Progenitor cell of endocrine pancreas (in vitro differentiated cells): ENCODE measurements around the gene ONECUT2. TPM values are rescaled to one million over a fixed set of nuclear protein-coding genes. Genes with fewer than 3 reads are reported as not detected.

Experiments used
- DNase-seq: peaks from one replicate; pipeline ENCODE4 v3.0.0; 2021; ENCODE audit warnings: low spot score; ENCODE audit not compliant: unreplicated experiment
- H3K27ac Mint-ChIP-seq: 2 replicates; pipeline ENCODE4 v1.8.0; 2021; ENCODE audit warnings: mild to moderate bottlenecking, moderate library complexity, mixed read lengths
- H3K27me3 Mint-ChIP-seq: 2 replicates; pipeline ENCODE4 v1.8.0; 2021; ENCODE audit warnings: mixed read lengths
- H3K36me3 Mint-ChIP-seq: 2 replicates; pipeline ENCODE4 v1.8.0; 2022; ENCODE audit warnings: mixed read lengths; ENCODE audit not compliant: insufficient read depth
- H3K4me1 Mint-ChIP-seq: 2 replicates; pipeline ENCODE4 v1.8.0; 2021; ENCODE audit warnings: low read depth, mixed read lengths
- H3K4me3 Mint-ChIP-seq: 2 replicates; pipeline ENCODE4 v1.8.0; 2021; ENCODE audit warnings: low read depth, mild to moderate bottlenecking, moderate library complexity, mixed read lengths
- H3K9me3 Mint-ChIP-seq: 2 replicates; pipeline ENCODE4 v1.8.0; 2021; ENCODE audit warnings: low read depth, mixed read lengths
- total RNA-seq: library from RNA; stranded (reverse); gene quantifications from 2 replicates; pipeline ENCODE4 v1.2.1, GENCODE V29; 2021
- TF ChIP-seq, protein P1 (sequence below): fragments of 200-600 bp; sonication (generic); IDR thresholded peaks from one replicate; pipeline ENCODE4 v1.5.0; 2021; ENCODE audit warnings: antibody characterized with exemption, mild to moderate bottlenecking; ENCODE audit not compliant: unreplicated experiment

ONECUT2 gene
- total RNA-seq, 1 donor from 2014 or later = 92.2 TPM

DNA sequence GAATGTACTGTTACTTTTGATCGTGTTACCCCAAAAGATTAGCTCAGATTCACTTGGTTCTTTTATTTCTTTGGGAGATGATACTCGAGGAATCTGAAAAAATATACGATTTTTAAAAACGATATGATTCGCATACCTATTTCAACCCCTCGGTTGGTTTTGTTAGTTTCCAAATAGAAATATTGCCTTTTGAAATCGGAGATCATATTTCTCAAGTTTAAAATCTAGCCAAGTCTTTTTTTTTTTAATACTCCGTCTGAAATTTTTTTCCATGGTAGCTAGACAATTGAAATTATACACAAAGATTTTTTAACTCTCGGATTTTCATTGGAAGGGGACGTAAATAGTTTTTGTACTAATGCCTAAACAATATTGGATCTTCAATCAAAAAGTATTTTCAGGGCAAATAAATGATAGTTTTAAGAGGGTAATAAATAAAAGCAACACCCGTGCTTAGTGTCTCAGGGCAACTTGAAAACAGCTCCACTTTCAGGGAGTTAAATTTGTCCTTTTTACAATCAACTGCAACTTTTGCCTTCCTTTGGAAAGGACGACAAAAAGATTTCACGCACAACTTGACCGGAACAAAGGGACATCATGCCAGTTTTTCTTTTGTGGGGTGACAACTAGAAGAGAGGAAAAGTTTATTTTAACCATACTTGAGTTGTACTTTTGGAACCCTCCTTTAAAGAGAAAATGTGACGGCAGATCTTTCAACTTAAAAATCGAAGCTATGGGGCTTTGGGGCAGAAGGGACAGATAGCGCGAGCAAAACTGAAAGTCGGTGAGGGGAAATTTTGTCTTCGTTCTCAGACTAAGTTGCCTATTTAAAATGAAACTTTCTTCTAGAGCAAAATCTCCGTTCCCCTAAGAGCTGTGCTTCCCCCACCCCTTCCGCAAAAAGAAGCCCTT, 5.8 kb upstream of the ONECUT2 start:
- peak overlapping the region; percentile 84 for H3K27ac Mint-ChIP-seq
- no peaks in the 10 kb centered on the region for H3K9me3 Mint-ChIP-seq
- DNase-seq = no peak
- TF ChIP-seq, protein P1, sequence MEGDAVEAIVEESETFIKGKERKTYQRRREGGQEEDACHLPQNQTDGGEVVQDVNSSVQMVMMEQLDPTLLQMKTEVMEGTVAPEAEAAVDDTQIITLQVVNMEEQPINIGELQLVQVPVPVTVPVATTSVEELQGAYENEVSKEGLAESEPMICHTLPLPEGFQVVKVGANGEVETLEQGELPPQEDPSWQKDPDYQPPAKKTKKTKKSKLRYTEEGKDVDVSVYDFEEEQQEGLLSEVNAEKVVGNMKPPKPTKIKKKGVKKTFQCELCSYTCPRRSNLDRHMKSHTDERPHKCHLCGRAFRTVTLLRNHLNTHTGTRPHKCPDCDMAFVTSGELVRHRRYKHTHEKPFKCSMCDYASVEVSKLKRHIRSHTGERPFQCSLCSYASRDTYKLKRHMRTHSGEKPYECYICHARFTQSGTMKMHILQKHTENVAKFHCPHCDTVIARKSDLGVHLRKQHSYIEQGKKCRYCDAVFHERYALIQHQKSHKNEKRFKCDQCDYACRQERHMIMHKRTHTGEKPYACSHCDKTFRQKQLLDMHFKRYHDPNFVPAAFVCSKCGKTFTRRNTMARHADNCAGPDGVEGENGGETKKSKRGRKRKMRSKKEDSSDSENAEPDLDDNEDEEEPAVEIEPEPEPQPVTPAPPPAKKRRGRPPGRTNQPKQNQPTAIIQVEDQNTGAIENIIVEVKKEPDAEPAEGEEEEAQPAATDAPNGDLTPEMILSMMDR = no peak
- H3K27me3 Mint-ChIP-seq = peaks cover 3% of the 10 kb centered on the region
- peak overlapping the region; percentile 70 for H3K4me3 Mint-ChIP-seq
- H3K4me1 Mint-ChIP-seq = peaks cover 47% of the 10 kb centered on the region
- H3K36me3 Mint-ChIP-seq = no peaks in the 10 kb centered on the region

GRCh38 chr18:57430079-57431001, 4.8 kb upstream of the ONECUT2 start:
- H3K27ac Mint-ChIP-seq = peak overlapping the region; percentile 95
- peak overlapping the region; percentile 70 for H3K4me3 Mint-ChIP-seq
- H3K9me3 Mint-ChIP-seq = no peaks in the 10 kb centered on the region
- H3K4me1 Mint-ChIP-seq = peaks cover 48% of the 10 kb centered on the region
- H3K36me3 Mint-ChIP-seq = no peaks in the 10 kb centered on the region
- TF ChIP-seq, protein P1 = no peak
- DNase-seq = no peak
- H3K27me3 Mint-ChIP-seq = peaks cover 3% of the 10 kb centered on the region

DNA sequence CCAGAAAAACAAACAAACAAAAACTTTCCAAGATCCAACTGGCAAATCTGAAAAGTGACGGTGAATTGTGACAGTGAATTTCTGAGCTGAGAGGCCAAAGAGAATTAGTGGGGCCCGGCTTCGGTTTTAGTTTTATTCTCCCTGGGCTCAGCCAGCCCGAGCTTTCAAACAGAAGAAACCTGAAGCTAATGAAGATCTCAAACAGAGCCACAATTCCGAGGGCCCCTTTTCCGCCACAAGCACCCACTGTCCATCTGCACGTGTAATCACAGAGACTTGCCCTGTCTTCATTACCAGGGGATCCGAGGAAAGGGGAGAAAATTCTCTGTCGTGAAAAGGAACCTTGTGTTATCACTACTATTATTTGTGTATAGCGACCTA, 4.2 kb upstream of the ONECUT2 start:
- H3K4me3 Mint-ChIP-seq = peak overlapping the region; percentile 70
- H3K27me3 Mint-ChIP-seq = peaks cover 3% of the 10 kb centered on the region
- no peak for DNase-seq
- peaks cover 49% of the 10 kb centered on the region for H3K4me1 Mint-ChIP-seq
- TF ChIP-seq, protein P1 = no peak
- peaks cover under 1% of the 10 kb centered on the region for H3K36me3 Mint-ChIP-seq
- no peaks in the 10 kb centered on the region for H3K9me3 Mint-ChIP-seq
- H3K27ac Mint-ChIP-seq = peak overlapping the region; percentile 95

- Mint-ChIP-seq H3K36me3 (peaks cover 2% of the 10 kb centered on the region), H3K27ac (peak overlapping the region; percentile 76), H3K4me1 (peaks cover 52% of the 10 kb centered on the region), H3K27me3 (peaks cover 3% of the 10 kb centered on the region), H3K9me3 (no peaks in the 10 kb centered on the region), H3K4me3 (peak overlapping the region; percentile 37)
- TF ChIP-seq, protein P1 = no peak
- DNase-seq = no peak
Measured at GRCh38 chr18:57431467-57432080, 3.6 kb upstream of the ONECUT2 start.

DNA sequence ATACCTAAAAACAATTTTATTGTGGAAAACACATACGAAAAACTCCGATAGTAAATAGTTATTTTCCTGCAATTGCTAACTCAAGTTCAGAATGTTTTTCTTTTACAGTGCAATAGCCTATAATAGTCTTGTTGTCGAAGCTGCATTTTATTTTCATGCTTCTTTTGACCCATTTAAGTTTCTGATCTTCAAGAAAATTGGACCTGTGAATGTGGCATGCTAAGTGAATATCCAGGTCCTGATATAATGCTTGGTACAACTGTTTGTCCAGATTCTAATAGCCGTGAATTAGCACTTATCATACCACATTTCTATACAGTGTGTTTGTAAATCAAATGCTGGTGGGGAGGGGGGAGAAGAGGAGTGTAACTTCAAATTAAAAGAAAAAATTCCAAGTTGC, 3.0 kb upstream of the ONECUT2 start:
- Mint-ChIP-seq H3K27ac (no peak overlapping the region), H3K27me3 (peaks cover 3% of the 10 kb centered on the region), H3K36me3 (peaks cover 7% of the 10 kb centered on the region), H3K9me3 (no peaks in the 10 kb centered on the region), H3K4me3 (peak overlapping the region; percentile 4), H3K4me1 (peaks cover 52% of the 10 kb centered on the region)
- DNase-seq = no peak
- TF ChIP-seq, protein P1 = no peak
